Kidney capillary endothelial cell (primary cell): ENCODE data around the gene PLTP.
A peak's percentile ranks its signal among the peaks of the same experiment; 100 is the strongest.
"Not testable (repeated sequence)": the region's sequence is repeated elsewhere in the genome, so short reads cannot be mapped to it uniquely, and the experiment has no call there.

Experiments used
- DNase-seq: peaks from one replicate; pipeline ENCODE4 v3.0.0-alpha.2; 2018; ENCODE audit warnings: low spot score

PLTP gene

DNA sequence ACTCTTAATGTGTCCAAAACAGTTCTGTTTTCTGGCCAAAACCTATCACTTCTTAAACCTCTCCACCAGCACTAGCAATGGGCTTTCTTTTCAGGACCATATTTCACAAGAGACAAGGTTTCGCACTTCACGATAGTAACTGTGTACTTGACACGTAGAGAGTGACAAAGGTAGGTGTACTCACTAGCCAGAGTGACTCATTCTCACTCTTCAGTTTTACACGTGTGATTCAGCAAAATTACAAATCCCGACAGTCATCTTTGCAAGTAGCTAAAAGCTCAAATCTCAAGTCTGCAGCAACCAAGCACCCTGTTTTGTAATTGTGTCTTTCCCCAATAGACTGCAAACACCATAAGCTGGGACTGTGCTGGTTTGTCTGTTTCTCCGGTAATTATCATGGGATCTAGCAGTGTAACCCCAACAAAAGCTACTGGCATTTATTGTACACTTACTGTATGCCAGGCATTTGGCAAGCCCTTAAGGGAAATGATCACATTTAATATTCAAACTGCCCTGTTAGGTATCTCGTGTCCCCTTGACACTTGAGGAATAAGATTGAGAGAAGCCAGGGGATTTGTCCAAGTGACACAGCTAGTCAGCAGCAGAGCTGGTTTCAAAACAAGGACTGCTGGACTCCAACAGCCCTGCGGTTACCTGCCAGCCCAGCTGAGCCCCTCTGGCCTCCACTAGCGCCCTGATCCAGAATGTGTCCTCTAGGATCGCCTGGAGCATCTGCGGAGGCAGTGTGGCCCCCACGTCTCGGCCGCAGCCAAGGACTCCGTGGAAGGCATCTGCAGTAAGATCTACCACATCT lies 32.4 kb upstream of the PLTP start:
- no peak for DNase-seq

DNA sequence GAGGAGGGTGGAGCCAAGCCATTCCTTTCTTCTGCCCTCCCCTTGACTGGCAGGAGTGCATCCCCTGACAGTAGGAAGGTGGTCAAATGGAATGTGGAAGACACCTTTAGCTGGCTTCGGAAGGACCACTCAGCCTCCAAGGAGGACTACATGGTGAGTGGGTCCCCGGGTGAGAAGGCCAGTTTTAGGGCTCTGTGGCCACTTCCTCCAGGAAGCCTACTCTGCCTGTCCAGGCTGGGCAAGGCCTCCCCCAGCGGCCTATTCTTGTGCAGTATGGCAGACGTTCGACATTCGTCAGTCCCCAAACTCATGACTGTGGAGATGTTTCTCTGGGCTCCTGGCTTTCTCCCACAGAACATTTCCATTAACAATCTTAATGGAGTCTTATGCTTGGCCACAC lies 31.7 kb upstream of the PLTP start:
- no peak for DNase-seq

GRCh38 chr20:45940469-45940868 lies 28.5 kb upstream of the PLTP start:
- DNase-seq, result no peak

DNA sequence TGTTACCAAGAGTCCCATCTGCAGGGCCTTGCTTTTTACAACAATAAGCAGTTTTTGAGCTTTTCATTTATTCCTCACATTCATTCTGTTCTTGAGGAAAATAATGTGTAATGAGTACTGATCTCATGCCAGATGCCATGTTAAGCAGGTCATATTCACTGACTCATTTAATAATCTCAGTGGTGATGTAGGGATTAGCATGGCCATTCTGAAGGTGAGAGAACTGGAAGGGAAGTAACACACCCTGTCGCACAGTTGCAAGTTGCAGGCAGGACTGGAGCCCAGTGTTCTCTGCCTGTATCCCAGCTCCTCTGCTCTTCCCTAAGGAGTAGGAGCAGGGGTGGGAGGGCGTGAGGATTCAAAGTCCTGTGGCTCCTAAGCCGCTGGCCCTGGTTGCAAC lies 28.1 kb upstream of the PLTP start:
- no peak for DNase-seq

DNA sequence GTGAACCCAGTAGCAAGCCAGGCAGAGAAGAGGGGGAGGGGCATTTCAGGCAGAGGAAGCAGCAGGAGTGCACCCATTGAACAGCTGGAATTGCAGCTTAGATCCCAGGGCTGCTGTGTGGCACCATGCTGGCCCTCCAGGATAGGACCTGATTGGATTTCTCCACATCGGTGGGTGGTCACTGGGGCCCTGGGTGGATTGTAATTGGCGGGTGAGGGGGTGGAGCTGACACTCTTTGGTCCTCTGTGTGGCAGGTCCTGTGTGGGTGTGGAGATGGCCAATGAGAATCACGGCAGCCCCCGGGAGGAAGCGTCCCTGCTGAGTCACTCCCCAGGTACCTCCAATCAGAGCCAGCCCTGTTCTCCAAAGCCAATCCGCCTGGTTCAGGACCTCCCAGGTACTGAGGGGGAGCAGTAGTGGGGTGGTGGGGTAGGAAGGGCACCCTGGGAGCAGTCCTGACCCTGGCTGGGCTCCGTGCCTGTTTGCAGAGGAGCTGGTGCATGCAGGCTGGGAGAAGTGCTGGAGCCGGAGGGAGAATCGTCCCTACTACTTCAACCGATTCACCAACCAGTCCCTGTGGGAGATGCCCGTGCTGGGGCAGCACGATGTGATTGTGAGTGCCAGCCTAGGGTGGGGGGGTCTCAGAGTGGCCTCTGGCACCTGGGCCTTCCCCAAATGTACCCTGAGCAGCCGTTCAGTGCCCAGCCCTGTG lies 26.9 kb upstream of the PLTP start:
- no peak for DNase-seq

GRCh38 chr20:45937765-45938164 lies 25.8 kb upstream of the PLTP start:
- DNase-seq, result no peak

- no peak for DNase-seq
These were observed 23.6 kb upstream of the PLTP start for GRCh38 chr20:45935416-45936046.

DNA sequence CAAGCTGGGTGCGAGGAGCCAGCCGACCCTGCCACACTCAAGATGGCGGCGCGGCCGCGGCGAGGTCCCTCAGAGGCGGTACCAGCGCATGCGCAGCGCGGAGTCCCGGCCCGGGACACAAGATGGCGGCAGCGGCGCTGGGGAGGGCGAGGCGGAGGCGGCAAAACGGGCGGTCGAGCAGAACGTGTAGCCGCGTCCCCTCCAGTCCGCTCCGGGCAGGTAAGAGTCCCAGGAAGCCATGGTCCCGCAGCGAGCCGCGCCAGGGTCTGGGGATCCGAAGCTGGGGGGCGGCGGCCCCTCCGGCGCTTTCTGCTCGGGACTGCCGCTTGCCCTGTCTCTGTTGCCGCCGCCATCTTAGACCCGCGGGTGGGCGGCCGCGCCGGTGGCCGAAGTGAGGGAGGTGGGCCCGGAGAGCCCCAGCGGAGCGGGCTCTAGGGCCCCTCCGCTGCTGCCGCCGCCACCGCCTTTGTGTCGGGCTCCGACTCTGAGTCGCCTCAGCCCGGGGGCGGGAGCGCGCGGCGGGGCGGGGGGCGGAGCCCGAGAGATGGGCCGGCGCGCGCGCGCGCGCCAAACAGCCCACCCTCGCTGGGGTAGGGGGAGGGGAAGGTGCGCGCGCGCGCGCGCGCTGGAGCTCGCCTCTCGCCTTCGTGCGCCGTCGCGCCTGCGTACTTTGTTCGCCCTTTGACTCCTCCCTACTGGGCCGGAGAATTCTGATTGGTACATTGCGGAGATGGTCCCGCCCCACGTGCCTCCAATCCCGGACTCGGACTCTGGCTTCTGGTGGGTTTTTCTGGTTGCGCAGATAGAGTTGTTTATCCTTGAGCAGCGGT lies 22.8 kb upstream of the PLTP start, which contains the start of gene PCIF1:
PCIF1 (plus strand) TSS at position 98 of the 830 bp plus-strand sequence. CDS start 4,317 bp downstream, outside the sequence.
- peak; percentile 98 for DNase-seq

- no peak for DNase-seq
These were observed 22.2 kb upstream of the PLTP start for GRCh38 chr20:45934046-45934585.

DNA sequence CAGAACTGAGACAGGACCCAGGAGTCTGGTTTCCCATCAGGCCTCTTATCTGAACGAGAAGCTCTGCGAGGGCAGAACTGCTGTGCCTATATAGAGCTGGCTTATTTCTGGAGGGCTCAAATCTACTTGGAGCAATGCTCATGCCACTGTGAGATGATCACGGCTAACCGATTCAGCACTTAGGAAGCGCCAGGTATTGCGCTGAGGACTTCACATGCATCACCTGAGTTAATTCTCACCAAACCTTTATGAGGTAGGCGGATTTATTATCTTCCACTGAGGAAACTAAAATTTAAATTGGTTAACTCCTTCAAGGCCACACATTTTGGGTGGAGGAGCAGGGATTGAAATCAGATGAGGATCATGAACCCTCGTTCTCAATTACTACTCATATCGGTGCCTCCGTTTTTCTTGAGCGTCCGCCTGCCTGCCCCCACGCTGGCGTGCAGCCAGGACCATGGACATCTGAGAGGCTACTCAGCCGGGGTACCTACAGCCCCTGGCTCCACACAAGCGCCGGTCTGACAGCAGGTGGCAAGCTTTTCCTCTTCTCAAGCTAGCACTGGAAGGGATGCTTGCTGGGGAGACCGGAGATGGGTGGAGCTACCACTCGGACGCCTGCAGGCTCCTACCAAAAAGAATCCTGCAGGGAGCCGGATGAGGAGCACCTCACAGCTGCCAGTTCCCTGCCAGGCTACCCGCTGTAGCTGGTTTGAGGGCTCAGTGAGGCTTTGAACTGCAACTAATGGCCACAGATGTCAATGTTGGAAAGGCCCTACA lies 21.5 kb upstream of the PLTP start:
- DNase-seq, result peak; percentile 69

DNA sequence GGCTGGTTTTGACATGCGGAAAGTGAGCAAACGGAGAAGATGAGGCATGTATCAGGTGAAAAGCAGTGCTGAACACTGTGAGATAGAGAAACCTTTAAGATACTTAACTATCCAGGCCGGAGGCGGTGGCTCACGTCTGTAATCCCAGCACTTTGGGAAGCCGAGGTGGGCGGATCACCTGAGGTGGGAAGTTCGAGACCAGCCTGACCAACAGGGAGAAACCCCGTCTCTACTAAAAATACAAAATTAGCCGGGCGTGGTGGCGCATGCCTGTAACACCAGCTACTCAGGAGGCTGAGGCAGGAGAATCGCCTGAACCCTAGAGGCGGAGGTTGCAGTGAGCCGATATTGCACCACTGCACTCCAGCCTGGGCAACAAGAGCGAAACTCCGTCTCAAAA lies 19.7 kb upstream of the PLTP start:
- not testable (repeated sequence) for DNase-seq

DNA sequence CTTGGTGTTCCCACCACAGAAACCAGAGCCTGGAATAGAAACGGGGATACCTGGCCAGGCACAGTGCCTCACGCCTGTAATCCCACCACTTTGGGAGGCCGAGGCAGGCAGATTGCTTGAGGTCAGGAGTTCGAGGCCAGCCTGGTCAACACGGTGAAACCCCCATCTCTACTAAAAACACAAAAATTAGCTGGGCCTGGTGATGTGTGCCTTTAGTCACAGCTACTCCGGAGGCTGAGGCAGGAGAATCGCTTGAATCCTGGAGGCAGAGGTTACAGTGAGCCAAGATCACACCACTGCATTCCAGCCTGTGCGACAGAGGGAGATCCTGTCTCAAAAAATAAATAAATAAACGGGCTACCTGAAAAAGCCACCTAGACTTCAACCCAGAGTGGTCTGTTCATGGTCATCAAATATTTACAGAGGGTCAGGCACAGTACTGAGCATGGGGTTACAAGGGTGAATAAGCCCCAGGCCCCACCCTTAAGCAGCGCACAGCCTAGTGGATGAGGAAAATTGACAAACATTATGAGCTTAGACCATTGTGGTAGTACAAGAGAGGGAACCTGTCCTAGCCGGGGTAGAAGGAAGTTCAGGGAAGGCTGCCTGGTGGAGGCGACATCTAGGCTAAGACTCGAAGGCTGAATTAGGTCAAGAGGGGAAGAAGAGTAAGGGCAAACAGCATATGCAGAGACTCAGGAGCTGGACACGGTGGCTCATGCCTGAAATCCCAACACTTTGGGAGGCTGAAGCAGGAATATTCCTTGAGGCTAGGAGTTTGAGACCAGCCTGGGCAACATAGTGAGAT lies 15.3 kb upstream of the PLTP start:
- no peak for DNase-seq

DNA sequence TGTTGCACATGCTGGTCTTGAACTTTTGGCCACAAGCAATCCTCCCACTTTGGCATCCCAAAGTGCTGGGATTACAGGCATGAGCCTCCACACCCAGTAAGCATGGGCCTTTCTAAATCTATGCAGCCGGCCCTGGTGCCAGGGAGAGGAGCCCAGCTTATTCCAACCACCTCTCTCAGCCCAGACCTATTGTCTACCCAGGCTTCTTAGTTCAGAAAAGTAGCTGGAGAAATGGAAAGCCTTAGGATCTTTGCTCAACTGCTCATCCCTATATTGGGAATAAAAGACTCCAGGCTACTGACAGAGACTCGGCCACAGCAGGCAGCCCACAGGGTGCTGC lies 14.7 kb upstream of the PLTP start:
- no peak for DNase-seq

DNA sequence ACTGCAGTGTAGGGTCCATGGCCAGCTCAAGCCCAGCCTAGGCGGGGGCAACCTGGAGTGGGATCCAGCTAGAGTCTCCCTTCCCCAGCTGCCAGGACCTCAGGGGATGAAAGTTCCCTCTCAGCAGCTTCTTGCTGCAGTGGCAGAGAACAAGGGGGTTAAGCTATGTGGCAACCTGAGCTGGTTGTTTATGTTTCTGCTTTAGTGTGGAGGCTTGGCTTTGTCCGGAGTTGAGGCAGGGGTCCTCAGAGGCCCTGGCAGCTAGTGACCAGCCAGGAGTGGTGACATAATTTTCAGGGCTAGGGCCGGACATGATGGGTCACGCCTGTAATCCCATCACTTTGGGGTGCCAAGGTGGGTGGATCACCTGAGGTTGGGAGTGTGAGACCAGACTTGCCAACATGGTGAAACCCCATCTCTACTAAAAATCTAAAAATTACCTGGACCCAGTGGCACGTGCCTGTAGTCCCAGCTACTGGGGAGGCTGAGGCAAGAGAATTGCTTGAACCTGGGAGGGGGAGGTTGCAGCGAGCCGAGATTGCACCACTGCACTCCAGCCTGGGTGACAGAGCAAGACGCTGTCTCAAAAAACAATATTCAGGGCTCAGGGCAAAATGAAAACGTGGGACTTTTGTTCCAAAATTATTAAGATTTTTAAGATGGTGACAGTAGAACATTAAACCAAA lies 14.0 kb upstream of the PLTP start:
- no peak for DNase-seq

DNA sequence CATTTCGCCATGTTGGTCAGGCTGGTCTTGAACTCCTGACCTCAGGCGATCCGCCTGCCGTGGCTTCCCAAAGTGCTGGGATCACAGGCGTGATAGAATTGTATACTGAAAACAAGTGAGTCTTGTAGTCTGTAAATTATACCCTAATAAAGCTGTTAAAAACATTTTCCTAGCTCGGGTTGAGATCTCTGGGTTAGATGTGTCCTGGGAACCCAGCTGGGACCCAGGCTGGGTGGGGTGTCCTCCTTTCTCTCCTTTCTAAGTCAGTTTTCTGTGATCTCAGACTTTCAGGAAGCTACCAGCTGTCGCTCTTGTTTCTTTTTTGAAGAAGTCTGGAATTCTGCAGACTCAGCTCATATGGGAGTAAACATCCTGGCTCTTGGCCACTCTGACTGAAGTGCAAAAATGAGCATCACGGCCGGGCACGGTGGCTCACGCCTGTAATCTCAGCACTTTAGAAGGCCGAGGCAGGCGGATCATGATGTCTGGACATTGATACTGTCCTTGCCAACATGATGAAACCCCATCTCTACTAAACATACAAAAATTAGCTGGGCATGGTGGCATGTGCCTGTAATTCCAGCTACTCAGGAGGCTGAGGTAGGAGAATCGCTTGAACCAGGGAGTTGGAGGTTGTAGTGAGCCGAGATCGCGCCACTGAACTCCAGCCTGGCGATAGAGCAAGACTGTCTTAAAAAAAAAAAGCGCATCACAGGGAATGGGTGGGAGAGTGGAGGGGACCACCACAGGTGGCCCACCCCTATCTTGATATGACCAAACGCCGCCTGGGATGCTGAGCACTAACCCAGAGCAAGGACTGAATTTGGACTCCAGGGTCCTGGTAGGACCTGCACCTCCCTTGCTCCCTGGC lies 12.7 kb upstream of the PLTP start:
- DNase-seq, result peak; percentile 48

DNA sequence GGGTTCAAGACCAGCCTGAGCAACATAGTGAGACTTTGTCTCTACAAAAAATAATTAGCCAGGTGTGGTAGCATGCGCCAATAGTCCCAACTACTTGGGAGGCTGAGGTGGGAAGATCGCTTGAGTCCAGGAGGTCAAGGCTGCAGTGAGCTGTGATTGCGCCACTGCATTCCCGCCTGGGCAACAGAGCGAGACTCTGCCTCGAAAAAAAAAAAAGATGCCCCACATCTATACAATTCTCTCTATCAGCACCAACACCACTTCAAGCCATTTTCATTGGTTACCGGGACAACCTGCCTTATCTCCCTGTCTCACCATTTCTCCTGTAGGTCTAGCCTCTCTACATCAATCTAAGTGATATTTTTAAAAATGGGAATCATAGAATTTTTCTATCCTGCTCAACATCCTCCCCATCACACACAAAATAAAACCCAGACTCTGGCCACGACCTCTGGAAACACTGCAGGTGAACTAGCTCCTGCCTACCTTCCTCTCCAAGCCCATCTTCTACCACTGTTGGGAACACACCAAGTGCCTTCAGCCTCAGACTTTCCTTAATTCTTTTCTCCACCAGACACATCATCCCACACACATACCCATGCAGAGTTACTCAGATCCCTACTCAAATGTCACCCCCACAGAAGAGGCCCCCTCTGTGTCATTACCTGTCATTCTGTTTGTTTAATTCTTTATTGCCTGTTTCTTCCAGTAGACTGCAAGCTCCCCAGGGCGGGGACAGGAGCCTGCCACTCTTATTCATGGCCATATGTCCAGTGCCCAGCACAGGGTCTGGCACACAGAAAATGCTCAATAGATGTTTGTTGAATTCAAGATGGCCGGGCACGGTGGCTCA lies 9.6 kb upstream of the PLTP start:
- DNase-seq, result no peak

- no peak for DNase-seq
These were observed 8.7 kb upstream of the PLTP start for GRCh38 chr20:45920462-45921336.
